ENCODE results near the gene DGKI.

The DGKI gene

DNA sequence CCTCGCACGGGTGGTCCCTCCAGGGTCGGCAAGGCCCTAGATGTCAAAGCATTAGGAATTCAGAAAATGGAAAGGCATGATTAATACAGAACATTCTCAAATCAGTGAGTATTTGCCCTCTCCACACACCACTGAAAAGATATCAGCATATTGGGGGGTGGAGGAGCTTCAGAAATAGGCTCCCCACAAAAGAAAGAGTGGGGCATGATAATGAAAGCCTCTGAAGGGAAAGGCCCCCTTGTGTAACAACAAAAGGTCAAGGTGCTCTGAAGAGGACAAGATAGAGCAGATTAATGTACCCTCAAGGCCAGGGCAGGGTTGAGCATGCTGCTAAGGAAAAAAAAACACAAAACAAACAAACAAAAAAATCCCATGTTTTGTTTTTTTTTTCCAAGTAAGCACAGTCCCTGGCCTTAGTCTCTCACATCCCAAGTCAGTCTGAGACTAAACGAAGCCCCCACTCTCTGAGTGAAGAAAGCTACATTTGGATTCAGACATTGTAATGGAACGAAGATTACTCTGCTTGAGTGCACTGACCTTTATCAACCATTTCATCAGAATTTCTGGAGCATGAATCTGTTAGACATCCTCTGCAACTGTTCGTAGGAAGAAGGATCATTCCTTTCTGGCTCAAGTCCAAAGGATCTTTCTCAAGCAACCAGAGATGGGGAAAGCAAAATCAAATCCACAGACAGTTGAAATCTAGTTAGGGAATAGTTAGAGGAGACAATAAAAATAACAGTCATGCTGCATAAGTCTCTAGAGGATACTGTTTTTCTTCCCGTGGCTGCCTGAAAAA, 27.4 kb upstream of the DGKI start:
- TF ChIP-seq, protein P1, sequence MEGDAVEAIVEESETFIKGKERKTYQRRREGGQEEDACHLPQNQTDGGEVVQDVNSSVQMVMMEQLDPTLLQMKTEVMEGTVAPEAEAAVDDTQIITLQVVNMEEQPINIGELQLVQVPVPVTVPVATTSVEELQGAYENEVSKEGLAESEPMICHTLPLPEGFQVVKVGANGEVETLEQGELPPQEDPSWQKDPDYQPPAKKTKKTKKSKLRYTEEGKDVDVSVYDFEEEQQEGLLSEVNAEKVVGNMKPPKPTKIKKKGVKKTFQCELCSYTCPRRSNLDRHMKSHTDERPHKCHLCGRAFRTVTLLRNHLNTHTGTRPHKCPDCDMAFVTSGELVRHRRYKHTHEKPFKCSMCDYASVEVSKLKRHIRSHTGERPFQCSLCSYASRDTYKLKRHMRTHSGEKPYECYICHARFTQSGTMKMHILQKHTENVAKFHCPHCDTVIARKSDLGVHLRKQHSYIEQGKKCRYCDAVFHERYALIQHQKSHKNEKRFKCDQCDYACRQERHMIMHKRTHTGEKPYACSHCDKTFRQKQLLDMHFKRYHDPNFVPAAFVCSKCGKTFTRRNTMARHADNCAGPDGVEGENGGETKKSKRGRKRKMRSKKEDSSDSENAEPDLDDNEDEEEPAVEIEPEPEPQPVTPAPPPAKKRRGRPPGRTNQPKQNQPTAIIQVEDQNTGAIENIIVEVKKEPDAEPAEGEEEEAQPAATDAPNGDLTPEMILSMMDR (IDR thresholded peaks at IDR 0.05; ENCODE audit: low read depth, low read length, poor library complexity, severe bottlenecking): no peak
- no peak for TF ChIP-seq EZH2phosphoT487 (IDR thresholded peaks at IDR 0.05; ENCODE audit: borderline replicate concordance, low read length)
- no peak overlapping the region for H3K27ac ChIP-seq (ENCODE audit: low read depth, low read length)
- H3K4me1 ChIP-seq (ENCODE audit: control insufficient read depth, low read length): no peaks in the 10 kb centered on the region
- H3K9me2 ChIP-seq (replicated peaks; ENCODE audit: control insufficient read depth, low read length): no peaks in the 10 kb centered on the region
- H3K36me3 ChIP-seq (ENCODE audit: control insufficient read depth, low read length): no peaks in the 10 kb centered on the region
- H3F3A ChIP-seq (ENCODE audit: control insufficient read depth, insufficient read depth): no peaks in the 10 kb centered on the region
- no peaks in the 10 kb centered on the region for H4K20me1 ChIP-seq (ENCODE audit: control insufficient read depth, insufficient read depth, low read depth, low read length)
- H3K4me2 ChIP-seq (ENCODE audit: low read length): no peak overlapping the region
- H3K4me3 ChIP-seq (ENCODE audit: low read length): no peak overlapping the region
- H3K27me3 ChIP-seq (ENCODE audit: control insufficient read depth, low read length): no peaks in the 10 kb centered on the region
- H3K79me2 ChIP-seq (ENCODE audit: control insufficient read depth, low read length): no peaks in the 10 kb centered on the region
- no peaks in the 10 kb centered on the region for H3K9me3 ChIP-seq (ENCODE audit: control insufficient read depth, insufficient read depth, low read length)

DNA sequence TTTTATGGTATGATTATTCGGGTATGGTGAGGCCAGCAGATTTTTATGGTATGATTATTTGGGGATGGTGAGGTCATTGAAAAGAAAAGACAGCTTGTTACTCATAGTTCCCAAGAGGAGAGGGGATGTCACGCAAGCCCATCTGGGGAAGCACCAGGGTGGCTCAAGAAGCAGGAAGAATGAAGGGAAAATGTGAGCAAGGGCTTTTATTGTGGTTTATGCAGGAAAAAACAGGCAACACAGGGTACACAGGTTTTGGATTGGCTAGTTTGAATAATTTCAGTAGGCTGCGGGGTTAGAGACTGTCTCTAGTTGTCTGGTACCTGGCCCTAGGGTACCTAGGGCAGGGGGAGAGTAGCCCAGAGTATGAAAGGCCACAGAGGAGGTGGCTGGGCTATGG, 26.8 kb upstream of the DGKI start:
- Histone ChIP-seq H3F3A (ENCODE audit: control insufficient read depth, insufficient read depth) (no peaks in the 10 kb centered on the region), H3K27me3 (ENCODE audit: control insufficient read depth, low read length) (no peaks in the 10 kb centered on the region), H3K4me1 (ENCODE audit: control insufficient read depth, low read length) (no peaks in the 10 kb centered on the region), H3K4me2 (ENCODE audit: low read length) (no peak overlapping the region), H3K9me2 (replicated peaks; ENCODE audit: control insufficient read depth, low read length) (no peaks in the 10 kb centered on the region), H4K20me1 (ENCODE audit: control insufficient read depth, insufficient read depth, low read depth, low read length) (no peaks in the 10 kb centered on the region), H3K79me2 (ENCODE audit: control insufficient read depth, low read length) (no peaks in the 10 kb centered on the region), H3K36me3 (ENCODE audit: control insufficient read depth, low read length) (no peaks in the 10 kb centered on the region), H3K27ac (ENCODE audit: low read depth, low read length) (no peak overlapping the region), H3K9me3 (ENCODE audit: control insufficient read depth, insufficient read depth, low read length) (no peaks in the 10 kb centered on the region), H3K4me3 (ENCODE audit: low read length) (no peak overlapping the region)
- TF ChIP-seq, protein P1 (IDR thresholded peaks at IDR 0.05; ENCODE audit: low read depth, low read length, poor library complexity, severe bottlenecking): no peak
- TF ChIP-seq EZH2phosphoT487 (IDR thresholded peaks at IDR 0.05; ENCODE audit: borderline replicate concordance, low read length): no peak

DNA sequence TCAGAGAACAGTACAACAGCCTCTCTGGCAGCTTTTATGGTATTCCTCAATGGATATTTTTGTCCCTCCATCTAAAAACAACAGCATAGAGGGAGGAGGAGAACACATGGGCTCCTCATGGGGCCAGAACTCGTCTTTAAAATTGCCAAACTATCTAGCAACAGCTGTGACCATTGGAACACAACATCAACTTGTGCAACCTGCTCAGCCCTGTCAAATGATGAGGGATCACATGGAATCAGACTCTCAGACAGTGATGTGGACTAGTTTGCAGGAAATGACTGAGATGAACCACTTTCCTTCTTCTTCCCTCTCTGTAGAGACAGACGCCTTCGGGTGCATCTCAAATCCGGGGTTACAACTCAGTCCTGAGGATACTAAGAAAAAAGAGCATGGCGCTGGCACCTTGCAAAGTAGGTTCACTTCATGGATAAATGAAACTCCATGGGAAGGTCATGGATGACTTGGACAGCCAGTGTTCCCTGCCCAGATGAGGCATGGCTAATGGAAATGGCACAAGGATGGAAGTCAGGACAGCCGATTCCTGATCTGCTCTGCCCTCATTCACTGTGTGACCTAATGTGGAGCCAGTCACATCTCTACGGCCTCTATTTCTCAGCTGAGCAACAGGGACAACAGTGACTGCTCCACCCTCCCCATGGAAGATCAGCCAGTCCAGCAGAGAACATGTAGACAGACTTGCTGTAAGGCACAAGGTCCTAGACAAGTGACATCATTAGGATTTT, 24.6 kb upstream of the DGKI start:
- Histone ChIP-seq H3K9me2 (replicated peaks; ENCODE audit: control insufficient read depth, low read length) (no peaks in the 10 kb centered on the region), H3K27me3 (ENCODE audit: control insufficient read depth, low read length) (no peaks in the 10 kb centered on the region), H3K4me3 (ENCODE audit: low read length) (no peak overlapping the region), H3K79me2 (ENCODE audit: control insufficient read depth, low read length) (no peaks in the 10 kb centered on the region), H3K4me1 (ENCODE audit: control insufficient read depth, low read length) (no peaks in the 10 kb centered on the region), H3K27ac (ENCODE audit: low read depth, low read length) (no peak overlapping the region), H3F3A (ENCODE audit: control insufficient read depth, insufficient read depth) (no peaks in the 10 kb centered on the region), H3K9me3 (ENCODE audit: control insufficient read depth, insufficient read depth, low read length) (peaks cover 6% of the 10 kb centered on the region; the same call in 1 of the 2 replicates), H4K20me1 (ENCODE audit: control insufficient read depth, insufficient read depth, low read depth, low read length) (no peaks in the 10 kb centered on the region), H3K4me2 (ENCODE audit: low read length) (no peak overlapping the region), H3K36me3 (ENCODE audit: control insufficient read depth, low read length) (no peaks in the 10 kb centered on the region)
- TF ChIP-seq EZH2phosphoT487 (IDR thresholded peaks at IDR 0.05; ENCODE audit: borderline replicate concordance, low read length): no peak
- TF ChIP-seq, protein P1 (IDR thresholded peaks at IDR 0.05; ENCODE audit: low read depth, low read length, poor library complexity, severe bottlenecking): no peak
